SW 1271 (cell line): ENCODE measurements around the gene CA11.
"Not testable (repeated sequence)": the region's sequence is repeated elsewhere in the genome, so short reads cannot be mapped to it uniquely, and the experiment has no call there.

Experiments
- DNase-seq, 2 experiments: peaks; one replicate each; lab custom pipeline; 2025; lab: John Stamatoyannopoulos, UW

Gene CA11

DNA sequence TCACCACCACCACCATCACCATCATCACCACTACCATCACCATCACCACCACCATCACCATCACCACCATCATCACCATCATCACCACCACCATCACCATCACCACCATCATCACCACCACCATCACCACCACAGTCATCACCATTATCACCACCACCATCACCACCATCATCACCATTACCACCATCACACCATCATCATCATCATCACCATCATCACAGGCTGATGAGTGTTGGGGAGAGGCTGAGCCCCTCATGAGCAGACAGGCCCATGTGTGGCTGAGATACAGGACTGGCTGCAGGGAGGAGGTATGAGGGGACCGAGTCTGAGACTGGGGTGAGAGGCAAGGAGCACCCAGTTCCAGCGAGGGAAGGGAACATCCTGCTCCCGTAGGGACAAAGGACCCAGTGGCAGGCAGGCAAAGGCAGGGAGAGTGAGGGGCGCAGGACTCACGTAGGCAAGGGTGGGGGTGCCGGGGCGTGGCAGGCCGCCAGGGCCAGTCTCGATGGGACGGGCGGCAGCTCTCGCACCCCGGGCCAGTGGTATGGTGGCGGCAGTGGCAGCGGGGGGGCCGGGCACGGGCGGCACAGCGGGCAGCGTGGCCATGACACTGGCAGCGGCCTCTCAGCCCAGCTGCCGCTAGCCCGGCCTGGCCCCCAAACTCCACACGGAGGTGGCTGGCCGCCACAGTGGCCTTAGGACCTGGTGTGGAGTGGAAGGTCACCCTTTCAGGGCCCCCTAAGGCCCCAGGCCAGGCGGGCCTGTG lies 24.1 kb upstream of the CA11 start:
- no peak for DNase-seq

DNA sequence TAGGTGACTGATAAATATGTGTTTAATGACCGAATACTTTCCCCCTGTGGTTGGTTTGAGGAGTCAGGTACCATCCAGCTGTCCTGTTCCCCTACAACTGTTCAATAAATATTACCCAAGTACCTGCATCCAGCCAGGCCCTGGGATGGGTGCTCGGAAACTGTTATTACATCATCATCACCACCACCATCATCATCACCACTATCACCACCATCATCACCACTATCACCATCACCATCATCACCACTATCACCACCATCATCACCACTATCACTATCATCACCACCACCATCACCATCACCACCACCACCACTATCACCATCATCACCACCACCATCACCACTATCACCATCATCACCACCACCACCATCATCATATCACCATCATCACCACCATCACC lies 22.8 kb upstream of the CA11 start:
- DNase-seq = no peak

DNA sequence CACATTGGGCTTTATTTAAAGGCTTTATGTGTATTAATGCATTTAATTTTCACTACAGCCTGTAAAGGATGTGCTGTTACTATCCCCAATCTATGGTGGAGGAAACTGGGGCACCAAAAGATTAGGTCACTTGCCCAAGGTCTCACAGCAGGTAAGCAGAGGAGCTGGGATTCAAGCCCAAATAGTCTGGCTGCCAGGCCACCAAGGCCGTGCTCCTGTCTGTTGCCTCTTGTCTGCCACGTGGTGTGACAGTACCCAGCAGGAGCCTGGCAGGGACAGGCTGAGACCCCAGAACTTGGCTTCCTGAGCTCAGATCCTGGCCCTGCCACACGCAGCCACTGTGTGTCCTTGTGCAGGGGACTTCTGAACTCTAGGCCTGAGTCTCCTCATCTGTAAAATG lies 22.3 kb upstream of the CA11 start:
- no peak for DNase-seq

DNA sequence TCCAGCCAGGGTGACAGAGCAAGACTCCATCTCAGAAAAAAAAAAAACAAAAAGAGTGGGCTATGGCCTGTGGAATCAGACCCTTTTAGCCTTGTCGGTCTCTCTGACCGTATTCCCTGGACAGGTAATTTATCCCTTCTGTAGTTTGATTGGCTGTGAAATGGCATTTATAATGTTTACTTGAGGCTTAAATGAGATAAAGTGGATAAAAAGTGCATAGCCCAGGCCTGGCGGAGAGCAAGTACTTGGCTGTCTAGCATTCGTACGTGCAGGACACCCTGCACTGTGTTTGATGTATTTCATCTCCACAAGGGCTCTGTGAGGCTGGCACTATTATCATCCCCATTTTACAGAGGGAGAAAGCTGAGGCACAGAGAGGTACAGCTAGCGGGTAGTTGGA lies 19.8 kb upstream of the CA11 start:
- DNase-seq = no peak

DNA sequence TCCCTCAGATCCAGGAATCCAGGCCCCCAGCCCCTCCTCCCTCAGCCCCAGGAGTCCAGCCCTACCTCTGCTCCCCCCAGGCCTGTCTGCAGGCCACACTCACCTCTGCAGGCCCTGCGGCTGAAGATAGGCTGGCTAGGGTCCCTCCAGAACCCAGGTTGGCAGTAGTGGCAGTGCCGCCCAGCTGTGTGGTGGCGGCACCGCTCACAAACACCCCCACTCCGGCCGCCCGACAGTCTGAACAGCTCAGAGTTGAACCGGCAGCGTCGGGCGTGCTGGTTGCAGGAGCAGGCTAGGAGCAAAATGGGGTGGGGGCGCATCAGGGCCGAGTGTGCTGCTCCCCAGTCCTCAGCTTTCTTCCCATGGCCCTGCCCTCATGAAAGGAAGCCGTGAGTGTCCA lies 18.5 kb upstream of the CA11 start:
- DNase-seq = no peak

DNA sequence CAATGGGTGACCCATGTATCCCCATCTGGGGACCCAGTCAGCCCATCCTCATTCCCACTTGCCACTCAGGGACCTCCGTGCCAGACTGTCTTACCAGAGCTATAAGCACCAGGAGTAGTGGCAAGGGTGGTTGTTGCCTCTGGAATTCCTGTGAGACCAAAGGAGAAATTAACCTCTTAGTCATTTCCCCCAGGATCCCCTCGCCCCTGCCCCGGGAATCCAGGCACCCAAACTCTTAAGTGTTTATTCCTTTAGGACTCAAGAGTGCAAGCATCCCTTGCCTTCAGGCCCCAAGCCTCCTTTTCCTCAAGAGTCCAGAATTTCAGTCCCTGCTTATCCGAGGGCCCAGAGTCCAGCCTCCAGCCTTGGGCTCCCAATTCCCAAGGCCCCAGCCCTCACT lies 17.7 kb upstream of the CA11 start:
- DNase-seq = no peak

DNA sequence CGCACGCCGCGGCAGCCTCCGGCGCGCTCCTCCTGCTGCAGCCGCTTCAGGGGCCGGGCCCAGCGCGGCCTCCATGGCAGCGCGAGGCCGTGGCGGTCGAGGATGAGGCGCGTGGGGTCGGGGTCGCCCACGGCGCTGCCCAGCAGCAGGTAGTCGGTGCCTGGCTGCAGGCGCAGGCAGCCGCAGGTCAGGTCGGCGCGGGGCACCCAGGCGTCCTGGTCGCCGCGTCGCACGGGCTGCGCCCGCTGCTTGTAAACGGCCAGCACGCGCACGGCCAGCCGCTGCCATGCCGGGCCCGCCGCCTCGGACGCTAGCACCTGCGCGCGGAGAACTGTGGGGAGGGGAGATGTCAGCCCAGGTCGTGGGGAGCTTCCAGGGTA lies 15.7 kb upstream of the CA11 start:
- no peak for DNase-seq

DNA sequence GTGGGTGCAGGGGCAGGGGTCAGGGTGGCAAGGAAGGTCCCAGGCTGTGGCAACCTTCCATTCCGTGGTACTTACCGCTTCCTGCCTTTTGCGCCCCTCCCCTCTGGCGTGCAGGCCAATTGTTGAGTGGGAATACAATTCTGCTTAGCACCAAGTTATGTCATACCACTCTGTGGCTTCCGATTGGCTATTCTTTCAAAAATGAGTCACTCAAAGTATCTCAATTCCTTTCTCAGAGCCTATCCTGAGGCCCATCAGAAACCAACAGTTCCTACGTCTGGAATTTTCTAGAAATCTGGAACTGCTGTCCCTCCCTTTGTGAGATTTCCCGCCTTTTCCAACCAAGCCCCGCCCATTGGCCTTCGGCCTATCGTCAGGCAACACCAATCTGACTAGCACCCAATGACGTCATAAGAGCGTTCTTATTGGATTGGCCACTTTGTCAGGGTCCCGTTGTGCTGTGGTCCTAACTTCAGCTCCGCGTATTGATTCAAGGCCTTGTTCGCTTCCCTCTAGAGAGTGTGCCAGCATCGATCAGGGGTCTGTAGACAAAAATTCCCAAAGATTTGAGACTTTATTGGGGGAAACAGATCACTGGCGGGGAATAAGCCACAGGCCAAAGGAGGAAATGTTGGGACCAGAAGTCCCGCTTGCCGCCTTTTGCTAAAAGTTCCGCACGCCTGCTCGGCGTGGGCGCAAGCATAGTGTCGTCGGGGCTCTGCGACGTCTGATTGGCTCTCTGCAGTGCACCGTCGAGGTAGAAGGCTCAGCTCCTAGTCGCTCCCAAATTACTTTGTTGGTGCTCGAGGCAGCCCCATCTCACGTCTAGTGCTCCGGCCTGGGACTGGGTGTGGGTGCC lies 15.1 kb upstream of the CA11 start:
- DNase-seq = peak; percentile 85 to 90

DNA sequence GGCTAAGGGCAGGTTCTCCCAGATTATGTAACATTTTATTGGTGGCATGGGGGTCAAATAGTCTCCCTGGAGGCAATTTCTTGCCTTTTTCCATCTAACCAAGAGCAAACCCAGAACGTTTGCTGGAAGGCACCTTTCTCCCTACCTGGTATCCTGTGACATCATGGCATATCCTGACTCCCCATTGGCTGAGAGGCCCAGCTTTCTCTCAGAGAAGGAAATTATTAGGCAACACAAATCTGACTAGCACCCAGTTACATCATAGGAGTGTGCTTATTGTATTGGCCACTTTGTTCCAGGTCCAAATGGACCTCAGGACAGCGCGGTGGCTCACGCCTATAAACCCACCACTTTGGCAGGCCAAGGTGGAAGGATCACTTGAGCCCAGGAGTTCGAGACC lies 13.8 kb upstream of the CA11 start:
- DNase-seq = peak in 1 of 2 experiments; percentile 22

DNA sequence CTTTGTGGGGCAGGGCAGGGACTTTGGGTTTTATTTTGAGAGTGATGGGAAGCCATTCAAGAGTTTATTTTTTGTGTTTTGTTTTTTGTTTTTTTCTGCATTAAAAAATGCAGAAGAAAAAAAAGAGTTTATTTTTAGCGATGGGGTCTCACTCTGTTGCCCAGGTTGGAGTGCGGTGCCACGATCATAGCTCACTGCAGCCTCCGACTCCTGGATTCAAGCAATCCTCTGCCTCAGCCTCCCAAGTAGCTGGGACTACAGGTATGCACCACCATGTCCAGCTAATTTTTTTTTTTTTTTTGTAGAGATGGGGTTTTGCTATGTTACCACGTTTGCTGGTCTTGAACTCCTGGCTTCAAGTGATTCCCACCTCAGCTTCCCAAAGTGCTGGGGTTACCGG lies 12.5 kb upstream of the CA11 start:
- DNase-seq = no peak

DNA sequence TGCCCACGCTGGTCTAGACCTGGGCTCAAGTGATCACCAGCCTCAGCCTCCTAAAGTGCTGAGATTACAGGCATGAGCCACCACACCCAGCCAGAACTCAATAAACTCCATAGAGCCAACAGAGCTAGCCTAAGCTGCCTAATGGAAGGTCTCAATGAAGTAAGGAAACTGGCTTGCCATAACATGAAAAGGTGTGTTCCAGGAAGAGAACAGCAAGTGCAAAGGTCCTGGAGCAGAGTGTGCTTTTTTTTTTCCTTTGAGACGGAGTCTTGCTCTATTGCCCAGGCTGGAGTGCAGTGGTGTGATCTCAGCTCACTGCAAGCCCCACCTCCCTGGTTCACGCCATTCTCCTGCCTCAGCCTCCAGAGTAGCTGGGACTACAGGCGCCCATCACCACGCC lies 11.8 kb upstream of the CA11 start:
- DNase-seq = not testable (repeated sequence)

DNA sequence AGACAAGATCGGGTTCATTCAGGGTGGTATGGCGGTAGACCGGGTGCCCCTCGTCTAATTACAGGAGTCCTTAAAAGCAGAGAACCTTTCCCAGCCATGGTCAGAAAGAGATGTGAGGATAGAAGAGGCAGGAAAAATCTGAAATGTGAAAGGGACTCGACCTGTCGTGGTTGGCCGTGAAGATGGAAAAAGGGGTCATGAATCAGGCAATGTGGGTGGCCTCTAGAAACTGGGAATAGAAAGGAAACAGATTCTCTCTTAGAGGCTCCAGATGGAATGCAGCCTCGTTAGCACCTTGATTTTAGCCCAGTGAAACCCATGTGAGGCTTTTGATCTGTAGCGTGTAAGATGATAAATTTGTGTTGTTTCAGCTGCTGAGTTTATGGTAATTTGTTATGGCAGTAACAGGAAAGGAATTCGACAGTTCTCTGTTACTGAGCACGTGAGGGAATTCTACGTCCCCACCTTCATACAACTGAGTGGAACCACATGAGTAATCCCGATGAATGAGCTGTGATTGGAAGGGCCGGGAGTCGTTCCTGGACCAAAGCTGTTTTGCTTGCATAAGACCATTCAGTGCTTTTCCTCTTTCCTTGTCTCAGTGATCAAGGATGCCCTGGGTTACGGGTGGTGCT lies 11.0 kb upstream of the CA11 start:
- no peak for DNase-seq

DNA sequence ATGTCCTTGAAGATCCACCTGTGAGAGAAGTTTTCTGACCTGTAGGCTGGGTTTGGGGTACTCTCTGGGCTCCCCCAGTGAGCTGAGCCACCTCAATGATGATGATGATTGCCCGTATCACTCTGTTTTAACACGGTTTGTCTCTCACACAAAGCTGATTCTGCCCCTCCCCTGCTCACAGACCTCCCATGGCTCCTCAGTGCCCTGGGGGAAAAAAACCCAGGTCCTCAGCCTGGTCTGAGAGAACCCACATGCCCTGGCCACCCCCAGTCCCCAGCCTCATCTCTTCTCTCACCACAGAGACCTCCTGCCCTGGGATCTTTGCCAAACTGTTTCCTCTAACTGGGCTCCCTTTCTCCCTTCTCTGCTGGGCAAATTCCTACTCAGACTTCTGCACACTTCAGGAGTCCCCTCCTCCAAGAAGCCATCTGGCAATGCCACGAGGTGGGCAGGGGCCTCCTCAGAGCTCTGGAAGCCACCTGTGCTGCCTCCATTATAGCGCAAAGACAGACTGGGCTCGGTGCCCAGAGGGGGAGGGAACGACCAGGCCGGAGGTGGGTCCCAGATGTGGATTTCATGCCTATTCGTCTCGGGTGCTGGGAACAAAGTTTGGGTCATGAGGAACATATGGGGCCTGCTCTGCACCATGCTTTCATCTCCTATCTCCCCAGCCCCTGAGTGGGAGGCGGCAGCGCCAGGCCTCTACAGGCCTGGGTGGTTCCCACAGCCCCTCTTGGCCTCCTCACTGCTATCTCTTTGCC lies 8.5 kb upstream of the CA11 start:
- DNase-seq = no peak

DNA sequence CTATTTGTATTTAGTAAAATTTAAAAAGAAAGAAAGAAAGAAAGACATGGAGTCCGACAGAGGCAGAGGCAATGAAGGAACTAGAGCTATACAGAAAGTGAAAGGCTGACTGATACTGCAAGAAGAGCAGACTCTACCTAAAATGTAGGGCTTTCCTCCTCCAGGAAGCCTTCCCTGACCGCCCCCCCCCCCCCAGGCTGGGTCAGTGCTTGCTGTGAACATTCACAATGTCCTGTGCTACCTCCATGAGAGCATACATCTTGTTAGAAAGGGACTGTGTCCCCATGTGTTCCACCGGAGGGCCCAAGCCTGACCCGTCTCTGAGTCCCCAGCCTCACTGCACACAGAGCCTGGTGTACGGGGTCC lies 5.7 kb upstream of the CA11 start:
- no peak for DNase-seq

DNA sequence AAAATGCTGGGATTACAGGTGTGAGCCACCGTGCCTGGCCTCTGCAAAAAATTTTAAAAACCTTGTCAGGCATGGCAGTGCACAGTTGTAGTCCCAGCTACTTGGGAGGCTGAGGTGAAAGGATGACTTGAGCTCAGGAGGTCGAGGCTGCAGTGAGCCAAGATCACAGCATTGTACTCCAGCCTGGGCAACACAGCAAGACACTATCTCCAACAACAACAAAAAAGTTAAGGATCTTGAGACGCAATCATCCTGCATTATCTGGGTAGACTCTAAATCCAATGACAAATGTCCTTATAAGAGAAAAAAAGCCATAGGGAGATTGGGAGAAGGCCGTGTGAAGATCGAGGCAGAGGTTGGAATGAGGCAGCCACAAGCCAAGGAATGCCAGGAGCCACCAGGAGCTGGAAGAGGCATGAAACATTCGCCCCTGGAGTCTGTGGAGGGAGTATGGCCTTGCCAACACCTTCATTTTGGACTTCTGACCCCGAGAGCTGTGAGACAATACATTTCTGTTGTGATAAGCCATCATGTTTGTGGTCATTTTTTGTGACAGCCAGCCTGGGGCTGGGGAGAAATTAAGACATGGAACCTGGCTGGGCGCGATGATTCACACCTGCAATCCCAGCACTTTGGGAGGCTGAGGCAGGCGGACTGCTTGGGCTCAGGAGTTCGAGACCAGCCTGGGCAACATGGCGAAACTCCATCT lies 5.1 kb upstream of the CA11 start:
- DNase-seq = no peak

DNA sequence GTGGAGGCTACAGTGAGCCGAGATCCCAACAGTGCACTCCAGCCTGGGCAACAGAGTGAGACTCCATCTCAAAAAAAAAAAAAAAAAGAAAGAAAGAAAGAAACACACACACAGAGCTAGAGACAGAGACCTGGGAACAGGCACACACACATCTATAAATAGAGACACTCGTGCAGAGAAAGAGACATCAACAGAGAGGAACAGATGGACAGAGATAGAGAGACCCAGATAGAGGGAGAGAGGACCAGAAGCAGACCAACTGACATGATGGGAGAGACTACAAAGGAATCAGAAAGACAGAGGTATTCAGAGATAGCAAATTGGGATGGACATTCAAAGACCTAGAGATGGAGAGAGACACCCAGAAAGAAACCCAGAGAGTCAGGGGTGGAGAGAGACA lies 2.1 kb upstream of the CA11 start:
- no peak for DNase-seq

DNA sequence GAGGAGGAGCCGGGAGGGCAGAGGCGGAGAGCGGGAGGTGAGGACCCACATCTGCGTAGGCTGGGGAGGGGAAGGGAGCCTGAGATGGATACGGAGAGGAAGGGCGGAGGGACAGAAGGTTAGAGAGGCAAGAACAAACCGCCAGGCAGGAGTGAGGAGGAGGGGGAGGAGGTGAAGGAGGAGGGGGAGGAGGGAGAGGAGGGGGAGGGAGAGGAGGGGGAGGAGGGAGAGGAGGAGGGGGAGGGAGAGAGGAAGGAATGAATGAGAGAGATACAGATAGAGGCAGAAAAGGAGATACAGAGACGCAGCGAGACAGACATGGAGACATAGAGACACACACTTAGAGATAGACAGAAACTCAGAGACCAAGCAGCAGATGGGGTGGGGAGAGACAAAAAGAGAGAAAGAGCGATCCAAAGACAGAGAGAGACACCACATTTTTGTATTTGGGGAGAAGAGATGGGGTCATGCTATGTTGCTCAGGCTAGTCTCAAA lies 782 bp upstream of the CA11 start:
- DNase-seq = no peak

DNA sequence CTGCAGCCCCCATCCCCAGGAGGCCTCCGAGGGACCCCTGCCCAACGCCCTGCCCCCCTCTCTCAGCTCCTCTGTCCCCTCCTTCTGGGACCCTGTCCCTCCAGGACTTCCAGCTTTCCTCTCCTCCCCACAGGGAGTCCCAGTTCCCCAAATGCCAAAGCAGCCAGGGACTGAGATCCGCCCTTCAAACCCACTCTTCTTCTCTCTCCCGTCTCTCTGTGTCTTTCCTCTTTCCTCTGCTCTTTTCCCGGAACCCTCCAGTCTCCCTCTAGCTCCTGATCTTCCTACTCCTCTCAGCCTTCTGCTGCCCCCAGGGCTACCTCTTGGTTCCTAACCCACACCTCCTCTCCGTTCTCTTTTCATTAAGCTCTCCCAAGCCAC lies 377 bp downstream of the CA11 start:
- DNase-seq = peak in 1 of 2 experiments; percentile 46

DNA sequence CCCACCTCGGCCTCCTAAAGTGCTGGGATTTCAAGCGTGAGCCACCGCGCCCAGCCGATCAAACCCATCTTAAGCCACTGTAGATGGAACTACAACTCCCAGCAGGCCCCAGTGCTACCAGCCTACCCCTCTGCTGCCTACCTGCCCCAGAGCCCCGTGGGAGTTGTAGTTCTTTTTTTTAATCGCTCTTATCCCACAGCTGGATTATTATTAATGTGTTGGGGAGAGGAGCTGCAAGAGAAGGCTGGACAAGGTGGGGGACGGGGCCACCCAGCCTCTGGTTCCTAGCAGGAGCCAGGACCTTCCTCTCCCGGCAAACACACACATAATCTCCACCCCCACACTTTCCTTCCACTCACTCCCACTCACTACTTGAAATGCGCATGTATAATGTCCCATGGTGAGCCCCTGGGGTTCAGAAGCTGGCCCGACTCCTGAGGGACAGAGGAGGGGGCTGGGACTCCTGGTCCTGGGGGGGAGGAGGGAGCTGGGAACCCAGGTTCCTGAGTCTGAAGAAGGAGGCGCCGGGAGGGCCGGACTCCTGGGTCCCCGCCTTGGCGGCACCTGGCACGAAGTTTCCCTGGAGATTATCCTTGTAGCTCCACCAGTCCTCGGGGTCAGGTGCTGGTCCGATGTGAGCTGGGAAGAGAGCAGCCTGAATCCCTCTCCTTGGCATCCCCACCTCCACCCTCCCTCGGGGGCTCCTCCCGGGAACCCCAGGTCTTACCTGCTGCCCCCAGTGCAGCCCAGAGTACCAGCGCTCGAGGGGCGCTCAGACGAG lies 958 bp downstream of the CA11 start:
- peak; percentile 18 to 76 for DNase-seq

DNA sequence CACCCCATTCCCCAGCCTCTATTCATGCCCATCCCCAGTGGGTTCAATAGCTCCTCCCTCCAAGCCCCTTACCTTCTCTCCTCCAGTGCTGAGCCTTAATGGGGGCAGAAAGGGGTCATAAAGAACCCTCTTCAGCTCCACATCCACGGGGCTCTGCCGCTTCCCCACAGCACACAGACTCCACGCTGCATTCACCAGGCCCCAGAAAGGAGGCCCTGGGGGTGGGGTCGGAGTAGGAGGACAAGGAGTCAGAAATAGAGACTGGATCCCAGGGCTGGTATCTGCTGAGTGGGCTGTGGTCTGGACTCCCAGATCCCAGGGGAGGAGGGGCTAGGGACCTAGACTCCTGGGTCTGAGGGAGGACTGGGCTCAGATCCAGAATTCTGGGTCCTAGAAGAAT lies 1.6 kb downstream of the CA11 start:
- no peak for DNase-seq

DNA sequence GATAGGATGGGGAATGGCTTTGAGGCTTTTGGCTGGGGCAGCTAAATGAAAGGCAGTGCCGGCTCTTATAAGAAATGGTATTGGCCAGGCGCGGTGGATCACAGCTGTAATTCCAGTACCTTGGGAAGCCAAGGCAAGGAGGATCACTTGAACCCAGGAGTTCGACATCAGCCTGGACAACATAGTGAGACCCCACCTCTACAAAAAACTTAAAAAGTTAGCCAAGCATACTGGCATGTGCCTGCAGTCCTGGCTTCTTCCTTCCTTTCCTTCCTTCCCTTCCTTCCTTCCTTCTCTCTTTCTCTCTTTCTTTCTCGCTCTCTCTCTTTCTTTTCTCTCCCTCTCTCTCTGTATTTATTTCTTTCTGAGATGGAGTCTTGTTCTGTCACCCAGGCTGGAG lies 3.1 kb downstream of the CA11 start:
- no peak for DNase-seq
